ENCODE results near the gene FBXL19. TPM values are rescaled to one million over a fixed set of nuclear protein-coding genes. Genes with fewer than 3 reads are reported as not detected.
"Not testable (repeated sequence)": the region's sequence is repeated elsewhere in the genome, so short reads cannot be mapped to it uniquely, and the experiment has no call there.

The FBXL19 gene
- total RNA-seq, 1 donor from 2014 or later, result 24.3 TPM

DNA sequence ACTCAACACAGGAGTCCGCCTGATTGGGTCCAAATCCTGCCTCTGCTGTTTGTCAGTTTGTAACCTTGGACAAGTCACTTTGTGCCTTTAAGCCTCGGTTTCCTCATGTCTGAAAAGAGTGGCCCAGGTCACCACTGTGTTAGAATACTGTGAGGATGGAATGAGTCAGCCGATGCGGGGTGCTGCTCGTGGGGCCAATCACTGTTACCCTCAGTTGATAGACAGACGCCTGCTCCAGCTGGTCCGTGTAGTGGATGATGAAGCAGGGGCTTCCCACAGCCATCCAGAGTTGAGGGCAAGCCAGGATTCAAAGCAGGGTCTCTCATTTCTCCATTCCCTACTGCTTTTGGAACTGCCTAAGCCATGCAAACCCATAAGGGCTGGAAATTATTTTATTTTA is 5.8 kb downstream of the FBXL19 start:
- no peaks in the 10 kb centered on the region for H3K27me3 Mint-ChIP-seq (ENCODE audit: unreplicated experiment)
- no peak overlapping the region for H3K27ac Mint-ChIP-seq (ENCODE audit: unreplicated experiment)
- no peak overlapping the region for H3K4me3 Mint-ChIP-seq (ENCODE audit: unreplicated experiment)
- H3K9me3 Mint-ChIP-seq (ENCODE audit: unreplicated experiment), result no peaks in the 10 kb centered on the region
- peaks cover 15% of the 10 kb centered on the region for H3K36me3 Mint-ChIP-seq (ENCODE audit: unreplicated experiment)
- TF ChIP-seq CTCF (IDR thresholded peaks at IDR 0.05), result no peak
- H3K4me1 Mint-ChIP-seq (ENCODE audit: unreplicated experiment), result peaks cover 10% of the 10 kb centered on the region
- no peak for DNase-seq (ENCODE audit: extremely low spot score, unreplicated experiment)

DNA sequence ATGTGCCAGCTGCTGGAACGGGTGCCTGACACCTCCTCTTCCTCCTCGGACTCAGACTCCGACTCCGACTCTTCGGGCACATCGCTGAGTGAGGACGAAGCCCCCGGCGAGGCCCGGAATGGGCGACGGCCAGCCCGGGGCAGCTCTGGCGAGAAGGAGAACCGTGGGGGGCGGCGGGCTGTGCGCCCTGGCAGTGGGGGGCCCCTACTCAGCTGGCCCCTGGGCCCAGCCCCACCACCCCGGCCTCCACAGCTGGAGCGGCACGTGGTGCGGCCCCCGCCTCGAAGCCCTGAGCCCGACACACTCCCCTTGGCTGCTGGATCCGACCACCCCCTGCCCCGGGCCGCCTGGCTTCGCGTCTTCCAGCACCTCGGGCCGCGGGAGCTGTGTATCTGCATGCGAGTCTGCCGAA is 6.8 kb downstream of the FBXL19 start:
- H3K4me3 Mint-ChIP-seq (ENCODE audit: unreplicated experiment), result no peak overlapping the region
- no peaks in the 10 kb centered on the region for H3K9me3 Mint-ChIP-seq (ENCODE audit: unreplicated experiment)
- no peak overlapping the region for H3K27ac Mint-ChIP-seq (ENCODE audit: unreplicated experiment)
- DNase-seq (ENCODE audit: extremely low spot score, unreplicated experiment), result no peak
- H3K4me1 Mint-ChIP-seq (ENCODE audit: unreplicated experiment), result peaks cover 2% of the 10 kb centered on the region
- no peaks in the 10 kb centered on the region for H3K27me3 Mint-ChIP-seq (ENCODE audit: unreplicated experiment)
- H3K36me3 Mint-ChIP-seq (ENCODE audit: unreplicated experiment), result peaks cover 15% of the 10 kb centered on the region
- TF ChIP-seq CTCF (IDR thresholded peaks at IDR 0.05), result no peak

DNA sequence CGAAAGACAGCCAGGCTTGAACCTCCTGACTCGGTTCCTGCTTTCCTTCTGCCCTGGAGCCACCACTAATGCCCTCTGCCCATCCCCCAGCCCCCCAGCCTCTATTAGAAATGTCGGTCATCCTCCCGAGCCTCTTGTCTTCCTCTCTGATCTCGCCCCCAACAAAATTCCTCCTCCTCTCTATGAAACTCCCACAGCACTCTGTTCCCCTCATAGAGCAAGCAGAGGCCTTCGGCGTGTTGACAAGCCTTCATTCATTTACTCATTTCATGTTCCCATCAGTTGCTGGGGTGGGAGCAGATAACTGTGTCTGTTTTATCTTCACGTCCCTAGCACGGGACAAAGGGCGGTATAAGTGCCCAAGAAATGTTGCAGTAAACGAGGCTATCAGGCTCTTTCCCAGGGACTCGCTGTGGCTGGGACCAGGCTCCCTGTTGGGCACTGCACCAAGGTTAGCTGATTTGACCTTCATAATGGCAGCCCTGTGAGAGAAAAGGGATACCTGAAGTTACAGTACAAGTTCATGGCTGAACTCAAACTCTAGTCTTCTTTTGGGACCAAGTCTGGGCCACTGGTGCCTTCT is 7.8 kb downstream of the FBXL19 start:
- no peak for DNase-seq (ENCODE audit: extremely low spot score, unreplicated experiment)
- Mint-ChIP-seq H3K36me3 (ENCODE audit: unreplicated experiment) (peaks cover 14% of the 10 kb centered on the region), H3K4me1 (ENCODE audit: unreplicated experiment) (no peaks in the 10 kb centered on the region), H3K9me3 (ENCODE audit: unreplicated experiment) (no peaks in the 10 kb centered on the region), H3K4me3 (ENCODE audit: unreplicated experiment) (no peak overlapping the region), H3K27ac (ENCODE audit: unreplicated experiment) (no peak overlapping the region), H3K27me3 (ENCODE audit: unreplicated experiment) (no peaks in the 10 kb centered on the region)
- TF ChIP-seq CTCF (IDR thresholded peaks at IDR 0.05), result no peak

- TF ChIP-seq CTCF (IDR thresholded peaks at IDR 0.05), result peak; percentile 48
- Mint-ChIP-seq H3K27me3 (ENCODE audit: unreplicated experiment) (no peaks in the 10 kb centered on the region), H3K36me3 (ENCODE audit: unreplicated experiment) (peaks cover 16% of the 10 kb centered on the region), H3K4me1 (ENCODE audit: unreplicated experiment) (no peaks in the 10 kb centered on the region), H3K4me3 (ENCODE audit: unreplicated experiment) (no peak overlapping the region), H3K9me3 (ENCODE audit: unreplicated experiment) (no peaks in the 10 kb centered on the region), H3K27ac (ENCODE audit: unreplicated experiment) (no peak overlapping the region)
- DNase-seq (ENCODE audit: extremely low spot score, unreplicated experiment), result no peak
These were observed 11.6 kb downstream of the FBXL19 start for GRCh38 chr16:30934827-30935557.

- Mint-ChIP-seq H3K27ac (ENCODE audit: unreplicated experiment) (no peak overlapping the region), H3K27me3 (ENCODE audit: unreplicated experiment) (no peaks in the 10 kb centered on the region), H3K4me1 (ENCODE audit: unreplicated experiment) (peaks cover 4% of the 10 kb centered on the region), H3K36me3 (ENCODE audit: unreplicated experiment) (peaks cover 6% of the 10 kb centered on the region), H3K4me3 (ENCODE audit: unreplicated experiment) (no peak overlapping the region), H3K9me3 (ENCODE audit: unreplicated experiment) (no peaks in the 10 kb centered on the region)
- no peak for TF ChIP-seq CTCF (IDR thresholded peaks at IDR 0.05)
- no peak for DNase-seq (ENCODE audit: extremely low spot score, unreplicated experiment)
These were observed 14.3 kb downstream of the FBXL19 start for GRCh38 chr16:30937692-30938091.

- not testable (repeated sequence) for H3K27ac Mint-ChIP-seq (ENCODE audit: unreplicated experiment); H3K4me1 Mint-ChIP-seq (ENCODE audit: unreplicated experiment); H3K27me3 Mint-ChIP-seq (ENCODE audit: unreplicated experiment); H3K9me3 Mint-ChIP-seq (ENCODE audit: unreplicated experiment); DNase-seq (ENCODE audit: extremely low spot score, unreplicated experiment); H3K4me3 Mint-ChIP-seq (ENCODE audit: unreplicated experiment)
- peaks cover 12% of the 10 kb centered on the region for H3K36me3 Mint-ChIP-seq (ENCODE audit: unreplicated experiment)
These were observed 16.2 kb downstream of the FBXL19 start for GRCh38 chr16:30939571-30939970.

Measured in osteocyte (in vitro differentiated cells).